ENCODE measurements around the gene ABCF3. TPM values are rescaled to one million over a fixed set of nuclear protein-coding genes. Genes with fewer than 3 reads are reported as not detected.
A peak's percentile ranks its signal among the peaks of the same experiment; 100 is the strongest.

The ABCF3 gene
- polyA plus RNA-seq, 1 donor (not counting 4 experiments of a cell fraction or from before 2014, with no cell fraction given): 39.2 TPM

GRCh38 chr3:184186902-184187207 is 856 bp downstream of the ABCF3 start:
- no peaks in the 10 kb centered on the region for H4K20me1 ChIP-seq (ENCODE audit: control insufficient read depth, extremely low read depth, insufficient read depth, low read length)
- H3K9me1 ChIP-seq (ENCODE audit: control insufficient read depth, extremely low read depth, insufficient read depth, low read length): no peaks in the 10 kb centered on the region
- H2AFZ ChIP-seq (ENCODE audit: control insufficient read depth, low read length): no peak overlapping the region
- peaks cover 15% of the 10 kb centered on the region for H3K4me1 ChIP-seq (ENCODE audit: control insufficient read depth, extremely low read depth, insufficient read depth, low read length)
- TF ChIP-seq EZH2 (IDR thresholded peaks at IDR 0.05; ENCODE audit: low read length): no peak
- TF ChIP-seq, protein P1, sequence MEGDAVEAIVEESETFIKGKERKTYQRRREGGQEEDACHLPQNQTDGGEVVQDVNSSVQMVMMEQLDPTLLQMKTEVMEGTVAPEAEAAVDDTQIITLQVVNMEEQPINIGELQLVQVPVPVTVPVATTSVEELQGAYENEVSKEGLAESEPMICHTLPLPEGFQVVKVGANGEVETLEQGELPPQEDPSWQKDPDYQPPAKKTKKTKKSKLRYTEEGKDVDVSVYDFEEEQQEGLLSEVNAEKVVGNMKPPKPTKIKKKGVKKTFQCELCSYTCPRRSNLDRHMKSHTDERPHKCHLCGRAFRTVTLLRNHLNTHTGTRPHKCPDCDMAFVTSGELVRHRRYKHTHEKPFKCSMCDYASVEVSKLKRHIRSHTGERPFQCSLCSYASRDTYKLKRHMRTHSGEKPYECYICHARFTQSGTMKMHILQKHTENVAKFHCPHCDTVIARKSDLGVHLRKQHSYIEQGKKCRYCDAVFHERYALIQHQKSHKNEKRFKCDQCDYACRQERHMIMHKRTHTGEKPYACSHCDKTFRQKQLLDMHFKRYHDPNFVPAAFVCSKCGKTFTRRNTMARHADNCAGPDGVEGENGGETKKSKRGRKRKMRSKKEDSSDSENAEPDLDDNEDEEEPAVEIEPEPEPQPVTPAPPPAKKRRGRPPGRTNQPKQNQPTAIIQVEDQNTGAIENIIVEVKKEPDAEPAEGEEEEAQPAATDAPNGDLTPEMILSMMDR (optimal IDR thresholded peaks at IDR 0.05 in 1 of 3, IDR thresholded peaks at IDR 0.05 in 1 of 3, conservative IDR thresholded peaks at IDR 0.05 in 1 of 3; ENCODE audit: extremely low read depth in 1 of 3, insufficient read depth in 2 of 3, low read length in 3 of 3): no peak
- no peaks in the 10 kb centered on the region for H3K9me3 ChIP-seq (ENCODE audit: control insufficient read depth, low read depth, low read length)
- H3K4me2 ChIP-seq (ENCODE audit: control insufficient read depth, extremely low read depth, insufficient read depth, low read depth, low read length): peak overlapping the region; percentile 94
- H3K9ac ChIP-seq (ENCODE audit: control insufficient read depth, extremely low read depth, insufficient read depth, low read length): peak overlapping the region; percentile 82
- peak overlapping the region; percentile 63 to 90 (median 90) for H3K4me3 ChIP-seq (ENCODE audit: control insufficient read depth in 2 of 3, extremely low read depth in 1 of 3, insufficient read depth in 2 of 3, low read depth in 1 of 3, low read length in 3 of 3)
- peaks cover 39% of the 10 kb centered on the region for H3K79me2 ChIP-seq (ENCODE audit: control insufficient read depth, insufficient read depth, low read length)
- H3K27me3 ChIP-seq (ENCODE audit: control insufficient read depth, extremely low read depth, insufficient read depth, low read length): no peaks in the 10 kb centered on the region
- peaks cover 41 to 50% of the 10 kb centered on the region in 2 experiments for H3K36me3 ChIP-seq (ENCODE audit: control insufficient read depth in 2 of 2, extremely low read depth in 1 of 2, insufficient read depth in 2 of 2, low read length in 2 of 2)
- dilution Hi-C loops (cut with MboI; ENCODE audit: extremely low pct_ligation_motif_present, low sequenced_read_pairs): no loop called here
- FAIRE-seq (no peak), DNase-seq (ENCODE audit: low read depth, low spot score) (no peak)
- peak overlapping the region; percentile 84 for H3K27ac ChIP-seq (ENCODE audit: control insufficient read depth, insufficient read depth, low read length)

DNA sequence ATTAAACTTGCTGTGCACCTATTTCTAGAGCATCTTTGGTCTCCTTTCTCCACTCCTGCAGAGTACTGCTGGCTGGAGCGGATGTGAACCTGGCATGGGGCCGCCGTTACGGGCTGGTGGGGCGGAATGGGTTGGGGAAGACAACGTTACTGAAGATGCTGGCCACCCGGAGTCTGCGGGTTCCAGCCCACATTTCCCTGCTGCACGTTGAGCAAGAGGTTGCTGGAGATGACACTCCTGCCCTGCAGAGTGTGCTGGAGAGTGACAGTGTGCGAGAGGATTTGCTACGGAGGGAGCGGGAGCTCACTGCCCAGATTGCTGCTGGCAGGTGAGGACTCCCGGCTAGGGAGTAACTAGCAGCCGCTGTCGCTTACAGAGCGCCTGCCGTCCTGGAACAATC is 2.1 kb downstream of the ABCF3 start:
- H3K4me3 ChIP-seq (ENCODE audit: control insufficient read depth in 2 of 3, extremely low read depth in 1 of 3, insufficient read depth in 2 of 3, low read depth in 1 of 3, low read length in 3 of 3): no peak overlapping the region
- dilution Hi-C loops (cut with MboI; ENCODE audit: extremely low pct_ligation_motif_present, low sequenced_read_pairs): no loop called here
- no peaks in the 10 kb centered on the region for H3K9me3 ChIP-seq (ENCODE audit: control insufficient read depth, low read depth, low read length)
- H3K9ac ChIP-seq (ENCODE audit: control insufficient read depth, extremely low read depth, insufficient read depth, low read length): no peak overlapping the region
- DNase-seq (ENCODE audit: low read depth, low spot score) (no peak), FAIRE-seq (no peak)
- peaks cover 39% of the 10 kb centered on the region for H3K79me2 ChIP-seq (ENCODE audit: control insufficient read depth, insufficient read depth, low read length)
- TF ChIP-seq, protein P1 (optimal IDR thresholded peaks at IDR 0.05 in 1 of 3, IDR thresholded peaks at IDR 0.05 in 1 of 3, conservative IDR thresholded peaks at IDR 0.05 in 1 of 3; ENCODE audit: extremely low read depth in 1 of 3, insufficient read depth in 2 of 3, low read length in 3 of 3): no peak
- TF ChIP-seq EZH2 (IDR thresholded peaks at IDR 0.05; ENCODE audit: low read length): no peak
- no peak overlapping the region for H3K4me2 ChIP-seq (ENCODE audit: control insufficient read depth, extremely low read depth, insufficient read depth, low read depth, low read length)
- peaks cover 34 to 47% of the 10 kb centered on the region in 2 experiments for H3K36me3 ChIP-seq (ENCODE audit: control insufficient read depth in 2 of 2, extremely low read depth in 1 of 2, insufficient read depth in 2 of 2, low read length in 2 of 2)
- H3K27ac ChIP-seq (ENCODE audit: control insufficient read depth, insufficient read depth, low read length): no peak overlapping the region
- no peaks in the 10 kb centered on the region for H3K27me3 ChIP-seq (ENCODE audit: control insufficient read depth, extremely low read depth, insufficient read depth, low read length)
- no peaks in the 10 kb centered on the region for H4K20me1 ChIP-seq (ENCODE audit: control insufficient read depth, extremely low read depth, insufficient read depth, low read length)
- no peak overlapping the region for H2AFZ ChIP-seq (ENCODE audit: control insufficient read depth, low read length)
- H3K9me1 ChIP-seq (ENCODE audit: control insufficient read depth, extremely low read depth, insufficient read depth, low read length): no peaks in the 10 kb centered on the region
- H3K4me1 ChIP-seq (ENCODE audit: control insufficient read depth, extremely low read depth, insufficient read depth, low read length): peaks cover 15% of the 10 kb centered on the region
